GM10266 (cell line): Measurements from ENCODE around the gene KCNIP3.

ENCODE experiments used
- DNase-seq: peaks from one replicate; pipeline ENCODE4 v3.0.0; 2012; ENCODE audit errors: extremely low spot score
- CTCF ChIP-seq: IDR thresholded peaks from 2 replicates; pipeline ENCODE4 v1.5.1; 2012; ENCODE audit warnings: mild to moderate bottlenecking, low read depth; ENCODE audit not compliant: control insufficient read depth, insufficient read depth; ENCODE audit errors: missing control alignments

The KCNIP3 gene

GRCh38 chr2:95271381-95271971 lies 25.7 kb upstream of the KCNIP3 start:
- DNase-seq, result no peak
- TF ChIP-seq CTCF, result no peak

- DNase-seq, result no peak
- no peak for TF ChIP-seq CTCF
These were observed 24.8 kb upstream of the KCNIP3 start for GRCh38 chr2:95272299-95272751.

DNA sequence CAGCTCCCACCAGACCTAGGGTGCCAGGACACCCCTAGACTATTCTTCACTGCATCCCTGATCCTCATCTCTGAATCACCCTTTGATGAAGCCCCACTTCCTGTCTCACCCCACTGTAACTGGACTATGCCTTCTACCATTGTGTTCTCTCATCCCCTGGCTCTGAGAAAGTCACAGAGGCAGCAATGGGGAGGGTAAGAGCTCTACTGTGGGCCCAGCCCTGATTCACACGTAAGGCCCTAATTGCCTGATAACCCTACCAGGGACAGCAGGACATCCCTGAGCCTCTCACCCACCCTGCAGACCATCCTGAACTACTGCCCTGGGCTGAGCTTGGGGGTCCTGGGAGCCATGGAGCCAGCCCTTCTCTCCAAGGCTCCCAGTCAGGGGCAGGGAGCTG lies 24.4 kb upstream of the KCNIP3 start:
- no peak for DNase-seq

GRCh38 chr2:95273566-95274290 lies 23.4 kb upstream of the KCNIP3 start:
- no peak for TF ChIP-seq CTCF
- DNase-seq, result no peak

More for the DNA sequence above, 24.4 kb upstream of the KCNIP3 start:
- no peak for TF ChIP-seq CTCF

GRCh38 chr2:95274291-95275150 lies 22.6 kb upstream of the KCNIP3 start, which contains the start of gene PROM2:
PROM2 (plus strand) TSS chr2:95274449; CDS start chr2:95274586, 137 bp downstream.
- no peak for TF ChIP-seq CTCF
- no peak for DNase-seq

DNA sequence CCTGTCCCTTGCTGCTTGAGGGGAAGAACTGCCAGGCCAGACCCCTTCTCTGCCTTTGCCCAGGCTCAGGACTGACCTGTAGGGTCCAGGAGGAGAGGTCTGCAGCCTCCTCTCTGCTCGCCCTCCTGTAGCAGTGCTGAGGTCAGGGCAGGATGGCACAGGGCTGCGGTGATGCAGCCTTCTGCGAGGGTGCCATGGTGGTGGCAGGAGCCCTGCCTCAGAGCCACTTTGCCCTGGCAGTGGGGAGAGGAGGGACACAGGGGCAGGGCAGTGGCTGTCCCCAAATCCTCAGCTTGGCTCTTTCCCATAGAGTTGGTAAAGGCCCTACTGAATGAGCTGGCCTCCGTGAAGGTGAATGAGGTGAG lies 22.0 kb upstream of the KCNIP3 start:
- DNase-seq, result no peak
- no peak for TF ChIP-seq CTCF
